Cardiac muscle cell (in vitro differentiated cells and primary cell): ENCODE measurements around the gene CDH23. TPM values are rescaled to one million over a fixed set of nuclear protein-coding genes. Genes with fewer than 3 reads are reported as not detected.

ENCODE experiments used
- DNase-seq, 2 donors: peaks; one replicate each; pipeline versions ENCODE4 v3.0.0 to v3.0.0-alpha.2; 2010 to 2017; ENCODE audit warnings: low read depth in 1 of 2, low spot score in 1 of 2
- H3K27ac ChIP-seq: fragments of 200-600 bp; sonication (generic); 2 replicates; pipeline ENCODE4 v1.5.1; 2016
- H3K27me3 ChIP-seq: fragments of 200-600 bp; sonication (generic); 2 replicates; pipeline ENCODE4 v1.6.0; 2016; ENCODE audit warnings: control low read depth
- H3K36me3 ChIP-seq: fragments of 200-600 bp; sonication (generic); 2 replicates; pipeline ENCODE4 v1.5.1; 2016; ENCODE audit warnings: control low read depth
- H3K4me1 ChIP-seq: fragments of 200-600 bp; sonication (generic); 2 replicates; pipeline ENCODE4 v1.8.1; 2017; ENCODE audit warnings: low read depth, mild to moderate bottlenecking, mixed run types
- H3K4me3 ChIP-seq: fragments of 200-600 bp; sonication (generic); 2 replicates; pipeline ENCODE4 v1.5.1; 2016; ENCODE audit warnings: mild to moderate bottlenecking
- H3K9me3 ChIP-seq: fragments of 200-600 bp; sonication (generic); 2 replicates; pipeline ENCODE4 v1.5.1; 2017; ENCODE audit warnings: low read depth, mild to moderate bottlenecking, control low read depth
- CTCF ChIP-seq: IDR thresholded peaks from 2 replicates; pipeline ENCODE4 v1.5.1; 2012; ENCODE audit warnings: low read depth, mild to moderate bottlenecking, low read length
- polyA plus RNA-seq: library from polyadenylated mRNA; unstranded; fragments of >200 nt; fragmentation: Nextera tagmentation; extraction: Ambion mirVana; gene quantifications from 2 replicates; pipeline ENCODE4 v1.2.1, GENCODE V29; 2016
- total RNA-seq: library from RNA; depleted of rRNA; stranded (reverse); fragments of >200 nt; gene quantifications from 2 replicates; pipeline ENCODE4 v1.2.3, GENCODE V29; 2016

The CDH23 gene
- total and polyA plus RNA-seq, 2 experiments from 2014 or later = 0.05 to 0.51 TPM

GRCh38 chr10:71369602-71370001, 27.1 kb upstream of the CDH23 start:
- Histone ChIP-seq H3K4me3 (no peak overlapping the region), H3K27ac (no peak overlapping the region), H3K9me3 (no peaks in the 10 kb centered on the region), H3K36me3 (no peaks in the 10 kb centered on the region), H3K27me3 (no peaks in the 10 kb centered on the region), H3K4me1 (no peaks in the 10 kb centered on the region)
- TF ChIP-seq CTCF = no peak
- no peak for DNase-seq

- no peak for DNase-seq
- H3K36me3 ChIP-seq = no peaks in the 10 kb centered on the region
Observed at GRCh38 chr10:71370031-71370430, 26.7 kb upstream of the CDH23 start.

GRCh38 chr10:71371750-71372166, 25.0 kb upstream of the CDH23 start:
- no peaks in the 10 kb centered on the region for H3K27me3 ChIP-seq
- H3K4me3 ChIP-seq = no peak overlapping the region
- no peaks in the 10 kb centered on the region for H3K4me1 ChIP-seq
- no peak overlapping the region for H3K27ac ChIP-seq
- DNase-seq = no peak
- no peaks in the 10 kb centered on the region for H3K9me3 ChIP-seq
- no peak for TF ChIP-seq CTCF
- H3K36me3 ChIP-seq = no peaks in the 10 kb centered on the region

More at GRCh38 chr10:71370031-71370430, 26.7 kb upstream of the CDH23 start:
- no peaks in the 10 kb centered on the region for H3K9me3 ChIP-seq
- no peak for TF ChIP-seq CTCF
- no peak overlapping the region for H3K4me3 ChIP-seq
- H3K27me3 ChIP-seq = no peaks in the 10 kb centered on the region
- no peaks in the 10 kb centered on the region for H3K4me1 ChIP-seq
- no peak overlapping the region for H3K27ac ChIP-seq

GRCh38 chr10:71372882-71373495, 23.7 kb upstream of the CDH23 start:
- no peak overlapping the region for H3K4me3 ChIP-seq
- TF ChIP-seq CTCF = no peak
- no peak for DNase-seq
- H3K36me3 ChIP-seq = no peaks in the 10 kb centered on the region
- H3K27ac ChIP-seq = no peak overlapping the region
- H3K27me3 ChIP-seq = no peaks in the 10 kb centered on the region
- H3K9me3 ChIP-seq = no peaks in the 10 kb centered on the region
- H3K4me1 ChIP-seq = no peaks in the 10 kb centered on the region

- no peak for DNase-seq
- H3K9me3 ChIP-seq = no peaks in the 10 kb centered on the region
- TF ChIP-seq CTCF = no peak
Observed at GRCh38 chr10:71374481-71375233, 22.1 kb upstream of the CDH23 start.

More at GRCh38 chr10:71374481-71375233, 22.1 kb upstream of the CDH23 start:
- Histone ChIP-seq H3K4me1 (no peaks in the 10 kb centered on the region), H3K36me3 (no peaks in the 10 kb centered on the region), H3K27me3 (no peaks in the 10 kb centered on the region), H3K27ac (no peak overlapping the region), H3K4me3 (no peak overlapping the region)
